Measurements from ENCODE around the gene PLXDC2. TPM values are rescaled to one million over a fixed set of nuclear protein-coding genes. Genes with fewer than 3 reads are reported as not detected.
A peak's percentile ranks its signal among the peaks of the same experiment; 100 is the strongest.

PLXDC2 gene
- total and polyA plus RNA-seq, 2 experiments from 2014 or later = 13.5 to 19.4 TPM

DNA sequence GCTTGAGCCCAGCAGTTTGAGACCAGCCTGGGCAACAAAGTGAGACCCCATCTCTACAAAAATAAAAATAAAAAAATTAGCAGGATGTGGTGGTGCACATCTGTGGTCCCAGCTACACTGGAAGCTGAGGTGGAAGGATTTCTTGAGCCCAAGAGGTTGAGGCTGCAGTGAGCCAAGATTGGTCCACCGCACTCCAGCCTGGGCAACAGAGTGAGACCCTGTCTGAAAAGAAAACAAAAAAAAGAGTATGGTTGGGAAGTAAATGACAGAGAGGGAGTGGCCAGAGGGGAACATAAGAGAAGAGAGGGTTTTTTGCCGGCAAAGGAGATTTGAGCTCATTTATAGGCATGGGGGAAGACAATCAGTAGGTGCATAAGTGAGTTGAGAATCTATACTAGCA is 19.7 kb downstream of the PLXDC2 start:
- H3K4me3 Mint-ChIP-seq = peak overlapping the region; percentile 5; the same call in 1 of the 3 replicates
- ATAC-seq = no peak
- Histone ChIP-seq H3K36me3 (ENCODE audit: insufficient read depth) (no peaks in the 10 kb centered on the region), H2AFZ (no peak overlapping the region), H3K4me3 (no peak overlapping the region; the same call in 1 of the 2 replicates), H3F3A (replicated peaks; ENCODE audit: low read depth) (no peaks in the 10 kb centered on the region), H3K9me2 (ENCODE audit: insufficient read depth) (0 out of 2 replicates have a peak, but pooled peaks cover 4% of the 10 kb centered on the region), H3K27ac (ENCODE audit: low read depth) (0 out of 2 replicates have a peak overlapping the region, but pooled peaks have one; percentile 43), H3K4me2 (peak overlapping the region; percentile 58; the same call in 1 of the 2 replicates), H4K20me1 (replicated peaks; ENCODE audit: insufficient read depth) (no peaks in the 10 kb centered on the region), H3K27me3 (ENCODE audit: insufficient read depth) (no peaks in the 10 kb centered on the region), H3K79me2 (replicated peaks; ENCODE audit: insufficient read depth) (peaks cover 94% of the 10 kb centered on the region), H3K4me1 (ENCODE audit: insufficient read depth) (peaks cover 52% of the 10 kb centered on the region)
- no peak for DNase-seq (ENCODE audit: low spot score)
- peaks cover 16% of the 10 kb centered on the region for H3K36me3 Mint-ChIP-seq (ENCODE audit: low read depth)
- peaks cover 63% of the 10 kb centered on the region for H3K4me1 Mint-ChIP-seq
- H3K27me3 Mint-ChIP-seq (ENCODE audit: insufficient read depth, low read depth, poor library complexity) = peaks cover 2% of the 10 kb centered on the region
- peaks cover 7% of the 10 kb centered on the region for H3K9me3 Mint-ChIP-seq
- peak overlapping the region; percentile 13; the same call in 1 of the 2 replicates for H3K27ac Mint-ChIP-seq
- no peak for TF ChIP-seq CREB1 (CRISPR knock-in tag; IDR thresholded peaks at IDR 0.05; ENCODE audit: low read depth)
- TF ChIP-seq, protein P1, sequence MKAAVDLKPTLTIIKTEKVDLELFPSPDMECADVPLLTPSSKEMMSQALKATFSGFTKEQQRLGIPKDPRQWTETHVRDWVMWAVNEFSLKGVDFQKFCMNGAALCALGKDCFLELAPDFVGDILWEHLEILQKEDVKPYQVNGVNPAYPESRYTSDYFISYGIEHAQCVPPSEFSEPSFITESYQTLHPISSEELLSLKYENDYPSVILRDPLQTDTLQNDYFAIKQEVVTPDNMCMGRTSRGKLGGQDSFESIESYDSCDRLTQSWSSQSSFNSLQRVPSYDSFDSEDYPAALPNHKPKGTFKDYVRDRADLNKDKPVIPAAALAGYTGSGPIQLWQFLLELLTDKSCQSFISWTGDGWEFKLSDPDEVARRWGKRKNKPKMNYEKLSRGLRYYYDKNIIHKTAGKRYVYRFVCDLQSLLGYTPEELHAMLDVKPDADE (IDR thresholded peaks at IDR 0.05) = no peak

DNA sequence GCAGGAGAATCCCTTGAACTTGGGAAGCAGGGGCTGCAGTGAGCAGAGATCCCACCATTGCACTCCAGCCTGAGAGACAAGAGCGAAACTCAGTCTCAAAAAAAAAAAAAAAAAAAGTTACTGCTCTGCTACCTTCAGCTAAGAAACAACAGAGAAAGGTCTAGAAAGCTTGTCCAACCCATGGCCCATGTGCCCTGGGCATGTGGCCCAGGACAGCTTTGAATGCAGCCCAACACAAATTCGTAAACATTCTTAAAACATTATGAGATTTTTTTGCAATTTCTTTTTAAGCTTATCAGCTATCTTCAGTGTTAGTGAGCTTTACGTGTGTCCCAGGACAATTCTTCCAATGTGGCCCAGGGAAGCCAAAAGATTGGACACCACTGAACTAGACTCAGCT is 22.9 kb downstream of the PLXDC2 start:
- Histone ChIP-seq H3K79me2 (replicated peaks; ENCODE audit: insufficient read depth) (peaks cover 94% of the 10 kb centered on the region), H3K4me2 (peak overlapping the region; percentile 16), H3K9me2 (ENCODE audit: insufficient read depth) (no peaks in the 10 kb centered on the region), H3K36me3 (ENCODE audit: insufficient read depth) (no peaks in the 10 kb centered on the region), H3K4me3 (no peak overlapping the region), H2AFZ (no peak overlapping the region), H3K4me1 (ENCODE audit: insufficient read depth) (peaks cover 59% of the 10 kb centered on the region), H4K20me1 (replicated peaks; ENCODE audit: insufficient read depth) (no peaks in the 10 kb centered on the region), H3F3A (replicated peaks; ENCODE audit: low read depth) (no peaks in the 10 kb centered on the region), H3K27me3 (ENCODE audit: insufficient read depth) (no peaks in the 10 kb centered on the region), H3K27ac (ENCODE audit: low read depth) (no peak overlapping the region; the same call in 1 of the 2 replicates)
- H3K4me1 Mint-ChIP-seq = peaks cover 60% of the 10 kb centered on the region
- peaks cover 8% of the 10 kb centered on the region for H3K36me3 Mint-ChIP-seq (ENCODE audit: low read depth)
- peaks cover 4% of the 10 kb centered on the region for H3K27me3 Mint-ChIP-seq (ENCODE audit: insufficient read depth, low read depth, poor library complexity)
- H3K4me3 Mint-ChIP-seq = no peak overlapping the region
- no peak for ATAC-seq
- no peak overlapping the region for H3K27ac Mint-ChIP-seq
- no peaks in the 10 kb centered on the region; the same call in 2 of the 3 replicates for H3K9me3 Mint-ChIP-seq
- DNase-seq (ENCODE audit: low spot score) = no peak
- TF ChIP-seq, protein P1 (IDR thresholded peaks at IDR 0.05) = no peak
- TF ChIP-seq POLR2AphosphoS5 (IDR thresholded peaks at IDR 0.05; ENCODE audit: low read depth) (no peak), EZH2 (IDR thresholded peaks at IDR 0.05; ENCODE audit: low read depth, unreplicated experiment) (no peak), ZNF331 (CRISPR knock-in tag; IDR thresholded peaks at IDR 0.05; ENCODE audit: low read depth) (no peak), CREB1 (CRISPR knock-in tag; IDR thresholded peaks at IDR 0.05; ENCODE audit: low read depth) (no peak)
- TF ChIP-seq, protein P2, sequence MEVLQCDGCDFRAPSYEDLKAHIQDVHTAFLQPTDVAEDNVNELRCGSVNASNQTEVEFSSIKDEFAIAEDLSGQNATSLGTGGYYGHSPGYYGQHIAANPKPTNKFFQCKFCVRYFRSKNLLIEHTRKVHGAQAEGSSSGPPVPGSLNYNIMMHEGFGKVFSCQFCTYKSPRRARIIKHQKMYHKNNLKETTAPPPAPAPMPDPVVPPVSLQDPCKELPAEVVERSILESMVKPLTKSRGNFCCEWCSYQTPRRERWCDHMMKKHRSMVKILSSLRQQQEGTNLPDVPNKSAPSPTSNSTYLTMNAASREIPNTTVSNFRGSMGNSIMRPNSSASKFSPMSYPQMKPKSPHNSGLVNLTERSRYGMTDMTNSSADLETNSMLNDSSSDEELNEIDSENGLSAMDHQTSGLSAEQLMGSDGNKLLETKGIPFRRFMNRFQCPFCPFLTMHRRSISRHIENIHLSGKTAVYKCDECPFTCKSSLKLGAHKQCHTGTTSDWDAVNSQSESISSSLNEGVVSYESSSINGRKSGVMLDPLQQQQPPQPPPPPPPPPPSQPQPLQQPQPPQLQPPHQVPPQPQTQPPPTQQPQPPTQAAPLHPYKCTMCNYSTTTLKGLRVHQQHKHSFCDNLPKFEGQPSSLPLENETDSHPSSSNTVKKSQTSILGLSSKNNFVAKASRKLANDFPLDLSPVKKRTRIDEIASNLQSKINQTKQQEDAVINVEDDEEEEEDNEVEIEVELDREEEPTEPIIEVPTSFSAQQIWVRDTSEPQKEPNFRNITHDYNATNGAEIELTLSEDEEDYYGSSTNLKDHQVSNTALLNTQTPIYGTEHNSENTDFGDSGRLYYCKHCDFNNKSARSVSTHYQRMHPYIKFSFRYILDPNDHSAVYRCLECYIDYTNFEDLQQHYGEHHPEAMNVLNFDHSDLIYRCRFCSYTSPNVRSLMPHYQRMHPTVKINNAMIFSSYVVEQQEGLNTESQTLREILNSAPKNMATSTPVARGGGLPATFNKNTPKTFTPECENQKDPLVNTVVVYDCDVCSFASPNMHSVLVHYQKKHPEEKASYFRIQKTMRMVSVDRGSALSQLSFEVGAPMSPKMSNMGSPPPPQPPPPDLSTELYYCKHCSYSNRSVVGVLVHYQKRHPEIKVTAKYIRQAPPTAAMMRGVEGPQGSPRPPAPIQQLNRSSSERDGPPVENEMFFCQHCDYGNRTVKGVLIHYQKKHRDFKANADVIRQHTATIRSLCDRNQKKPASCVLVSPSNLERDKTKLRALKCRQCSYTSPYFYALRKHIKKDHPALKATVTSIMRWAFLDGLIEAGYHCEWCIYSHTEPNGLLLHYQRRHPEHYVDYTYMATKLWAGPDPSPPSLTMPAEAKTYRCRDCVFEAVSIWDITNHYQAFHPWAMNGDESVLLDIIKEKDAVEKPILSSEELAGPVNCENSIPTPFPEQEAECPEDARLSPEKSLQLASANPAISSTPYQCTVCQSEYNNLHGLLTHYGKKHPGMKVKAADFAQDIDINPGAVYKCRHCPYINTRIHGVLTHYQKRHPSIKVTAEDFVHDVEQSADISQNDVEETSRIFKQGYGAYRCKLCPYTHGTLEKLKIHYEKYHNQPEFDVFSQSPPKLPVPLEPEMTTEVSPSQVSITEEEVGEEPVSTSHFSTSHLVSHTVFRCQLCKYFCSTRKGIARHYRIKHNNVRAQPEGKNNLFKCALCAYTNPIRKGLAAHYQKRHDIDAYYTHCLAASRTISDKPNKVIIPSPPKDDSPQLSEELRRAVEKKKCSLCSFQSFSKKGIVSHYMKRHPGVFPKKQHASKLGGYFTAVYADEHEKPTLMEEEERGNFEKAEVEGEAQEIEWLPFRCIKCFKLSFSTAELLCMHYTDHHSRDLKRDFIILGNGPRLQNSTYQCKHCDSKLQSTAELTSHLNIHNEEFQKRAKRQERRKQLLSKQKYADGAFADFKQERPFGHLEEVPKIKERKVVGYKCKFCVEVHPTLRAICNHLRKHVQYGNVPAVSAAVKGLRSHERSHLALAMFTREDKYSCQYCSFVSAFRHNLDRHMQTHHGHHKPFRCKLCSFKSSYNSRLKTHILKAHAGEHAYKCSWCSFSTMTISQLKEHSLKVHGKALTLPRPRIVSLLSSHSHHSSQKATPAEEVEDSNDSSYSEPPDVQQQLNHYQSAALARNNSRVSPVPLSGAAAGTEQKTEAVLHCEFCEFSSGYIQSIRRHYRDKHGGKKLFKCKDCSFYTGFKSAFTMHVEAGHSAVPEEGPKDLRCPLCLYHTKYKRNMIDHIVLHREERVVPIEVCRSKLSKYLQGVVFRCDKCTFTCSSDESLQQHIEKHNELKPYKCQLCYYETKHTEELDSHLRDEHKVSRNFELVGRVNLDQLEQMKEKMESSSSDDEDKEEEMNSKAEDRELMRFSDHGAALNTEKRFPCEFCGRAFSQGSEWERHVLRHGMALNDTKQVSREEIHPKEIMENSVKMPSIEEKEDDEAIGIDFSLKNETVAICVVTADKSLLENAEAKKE (CRISPR knock-in tag; IDR thresholded peaks at IDR 0.05) = no peak
- TF ChIP-seq, protein P3, sequence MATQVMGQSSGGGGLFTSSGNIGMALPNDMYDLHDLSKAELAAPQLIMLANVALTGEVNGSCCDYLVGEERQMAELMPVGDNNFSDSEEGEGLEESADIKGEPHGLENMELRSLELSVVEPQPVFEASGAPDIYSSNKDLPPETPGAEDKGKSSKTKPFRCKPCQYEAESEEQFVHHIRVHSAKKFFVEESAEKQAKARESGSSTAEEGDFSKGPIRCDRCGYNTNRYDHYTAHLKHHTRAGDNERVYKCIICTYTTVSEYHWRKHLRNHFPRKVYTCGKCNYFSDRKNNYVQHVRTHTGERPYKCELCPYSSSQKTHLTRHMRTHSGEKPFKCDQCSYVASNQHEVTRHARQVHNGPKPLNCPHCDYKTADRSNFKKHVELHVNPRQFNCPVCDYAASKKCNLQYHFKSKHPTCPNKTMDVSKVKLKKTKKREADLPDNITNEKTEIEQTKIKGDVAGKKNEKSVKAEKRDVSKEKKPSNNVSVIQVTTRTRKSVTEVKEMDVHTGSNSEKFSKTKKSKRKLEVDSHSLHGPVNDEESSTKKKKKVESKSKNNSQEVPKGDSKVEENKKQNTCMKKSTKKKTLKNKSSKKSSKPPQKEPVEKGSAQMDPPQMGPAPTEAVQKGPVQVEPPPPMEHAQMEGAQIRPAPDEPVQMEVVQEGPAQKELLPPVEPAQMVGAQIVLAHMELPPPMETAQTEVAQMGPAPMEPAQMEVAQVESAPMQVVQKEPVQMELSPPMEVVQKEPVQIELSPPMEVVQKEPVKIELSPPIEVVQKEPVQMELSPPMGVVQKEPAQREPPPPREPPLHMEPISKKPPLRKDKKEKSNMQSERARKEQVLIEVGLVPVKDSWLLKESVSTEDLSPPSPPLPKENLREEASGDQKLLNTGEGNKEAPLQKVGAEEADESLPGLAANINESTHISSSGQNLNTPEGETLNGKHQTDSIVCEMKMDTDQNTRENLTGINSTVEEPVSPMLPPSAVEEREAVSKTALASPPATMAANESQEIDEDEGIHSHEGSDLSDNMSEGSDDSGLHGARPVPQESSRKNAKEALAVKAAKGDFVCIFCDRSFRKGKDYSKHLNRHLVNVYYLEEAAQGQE (IDR thresholded peaks at IDR 0.05; ENCODE audit: unreplicated experiment) = no peak
